CD4-positive, alpha-beta T cell treated with Interleukin-1 beta for 1 hour (primary cell): ENCODE results near the gene SCAP.
"Not testable (repeated sequence)": the region's sequence is repeated elsewhere in the genome, so short reads cannot be mapped to it uniquely, and the experiment has no call there.

Experiments used
- DNase-seq, 2 donors: peaks; one replicate each; pipeline ENCODE4 v3.0.0-alpha.2; 2020 to 2022

The SCAP gene

DNA sequence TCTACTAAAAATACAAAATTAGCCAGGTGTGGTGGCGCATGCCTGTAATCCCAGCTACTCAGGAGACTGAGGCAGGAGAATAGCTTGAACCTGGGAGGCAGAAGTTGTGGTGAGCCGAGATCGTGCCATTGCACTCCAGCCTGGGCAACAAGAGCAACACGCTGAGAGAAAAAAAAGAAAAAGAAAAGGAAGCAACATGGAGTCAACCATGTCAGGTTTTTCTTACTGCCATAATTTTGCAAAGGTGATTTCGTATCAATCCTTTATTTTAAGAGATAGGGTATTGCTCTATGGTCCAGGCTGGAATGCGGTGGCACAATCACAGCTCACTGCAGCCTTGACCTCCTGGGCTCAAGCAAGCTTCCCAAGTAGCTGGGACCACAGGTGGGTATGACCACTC, 4.5 kb upstream of the SCAP start:
- not testable (repeated sequence) for DNase-seq

DNA sequence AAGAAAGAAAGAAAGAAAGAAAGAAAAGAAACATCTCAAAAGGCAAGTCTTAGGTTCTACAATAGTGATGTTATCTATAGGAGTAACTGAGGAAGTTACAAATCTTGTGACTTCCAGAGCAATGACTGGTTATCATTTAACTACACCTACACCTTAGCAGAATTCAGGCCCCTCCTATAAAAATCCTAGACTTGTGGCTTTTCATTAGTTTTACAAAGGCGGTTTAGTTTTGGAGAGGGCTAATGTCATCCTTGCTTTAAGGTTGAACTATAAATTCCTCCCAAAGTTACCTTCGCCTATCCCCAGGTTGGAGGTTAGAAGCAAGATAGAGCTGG, 4.1 kb upstream of the SCAP start:
- no peak for DNase-seq

GRCh38 chr3:47478022-47478421, 2.3 kb upstream of the SCAP start:
- no peak for DNase-seq

GRCh38 chr3:47476644-47477199, 981 bp upstream of the SCAP start:
- DNase-seq, result no peak

- no peak for DNase-seq
Observed at GRCh38 chr3:47476330-47476626, 537 bp upstream of the SCAP start.

GRCh38 chr3:47475029-47475569, 642 bp downstream of the SCAP start:
- DNase-seq, result no peak

DNA sequence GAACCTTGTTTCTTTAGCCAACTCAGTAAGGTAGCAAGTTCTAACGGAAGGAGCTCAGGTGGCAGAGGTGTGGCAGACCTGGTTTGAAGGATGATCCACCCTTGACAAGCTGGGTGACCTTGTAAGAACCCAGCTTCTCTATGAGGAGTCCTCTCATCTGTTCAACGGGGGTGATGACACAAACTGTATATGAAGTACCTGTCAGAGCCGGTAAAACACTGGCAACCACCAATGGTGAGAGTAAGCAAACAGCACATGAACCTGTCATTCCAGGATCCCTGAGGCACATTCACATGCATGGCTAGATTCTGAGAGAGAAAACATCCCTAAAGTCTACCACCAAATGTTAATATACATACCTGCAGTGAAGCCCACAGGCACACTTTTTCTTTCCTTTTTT, 2.4 kb downstream of the SCAP start:
- DNase-seq, result no peak

- DNase-seq, result no peak
Observed at GRCh38 chr3:47469616-47470015, 6.1 kb downstream of the SCAP start.

DNA sequence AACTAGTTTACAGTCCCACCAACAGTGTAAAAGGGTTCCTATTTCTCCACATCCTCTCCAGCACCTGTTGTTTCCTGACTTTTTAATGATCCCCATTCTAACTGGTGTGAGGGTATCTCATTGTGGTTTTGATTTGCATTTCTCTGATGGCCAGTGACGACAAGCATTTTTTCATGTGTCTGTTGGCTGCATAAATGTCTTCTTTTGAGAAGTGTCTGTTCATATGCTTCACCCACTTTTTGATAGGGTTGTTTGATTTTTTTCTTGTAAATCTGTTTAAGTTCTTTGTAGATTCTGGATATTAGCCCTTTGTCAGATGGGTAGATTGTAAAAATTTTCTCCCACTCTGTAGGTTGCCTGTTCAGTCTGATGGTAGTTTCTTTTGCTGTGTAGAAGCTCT, 7.4 kb downstream of the SCAP start:
- DNase-seq, result not testable (repeated sequence)

DNA sequence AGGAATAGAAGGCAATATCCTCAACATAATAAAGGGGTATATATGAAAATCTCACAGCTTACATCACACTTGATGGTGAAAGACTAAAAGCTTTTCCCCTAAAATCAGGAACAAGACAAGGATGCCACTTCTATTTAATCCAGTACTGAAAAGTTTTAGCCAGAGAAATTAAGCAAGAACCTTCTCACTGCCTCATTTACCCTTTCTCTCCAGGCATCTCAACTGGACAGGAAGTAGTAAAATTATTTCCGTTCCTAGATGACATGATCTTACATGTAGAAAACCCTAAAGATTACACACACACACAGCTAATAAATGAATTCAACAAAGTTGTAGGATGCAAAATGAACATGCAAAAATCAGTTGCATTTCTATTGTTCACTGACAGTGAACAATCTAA, 11.2 kb downstream of the SCAP start:
- no peak for DNase-seq

DNA sequence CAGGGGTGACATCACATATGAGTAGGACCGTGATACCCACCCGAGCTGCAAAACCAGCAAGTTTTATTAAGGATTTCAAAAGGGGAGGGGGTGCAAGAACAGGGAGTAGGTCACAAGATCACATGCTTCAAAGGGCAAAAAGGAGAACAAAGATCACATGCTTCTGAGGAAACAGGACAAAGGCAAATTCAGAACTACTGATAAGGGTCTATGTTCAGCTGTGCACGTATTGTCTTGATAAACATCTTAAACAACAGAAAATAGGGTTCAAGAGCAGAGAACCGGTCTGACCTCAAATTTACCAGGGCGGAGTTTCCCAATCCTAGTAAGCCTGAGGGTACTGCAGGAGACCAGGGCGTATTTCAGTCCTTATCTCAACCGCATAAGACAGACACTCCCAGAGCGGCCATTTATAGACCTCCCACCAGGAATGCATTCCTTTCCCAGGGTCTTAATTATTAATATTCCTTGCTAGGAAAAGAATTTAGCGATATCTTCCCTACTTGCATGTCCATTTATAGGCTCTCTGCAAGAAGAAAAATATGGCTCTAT, 16.1 kb downstream of the SCAP start:
- DNase-seq, result not testable (repeated sequence)

GRCh38 chr3:47456984-47457383, 18.8 kb downstream of the SCAP start:
- no peak for DNase-seq

DNA sequence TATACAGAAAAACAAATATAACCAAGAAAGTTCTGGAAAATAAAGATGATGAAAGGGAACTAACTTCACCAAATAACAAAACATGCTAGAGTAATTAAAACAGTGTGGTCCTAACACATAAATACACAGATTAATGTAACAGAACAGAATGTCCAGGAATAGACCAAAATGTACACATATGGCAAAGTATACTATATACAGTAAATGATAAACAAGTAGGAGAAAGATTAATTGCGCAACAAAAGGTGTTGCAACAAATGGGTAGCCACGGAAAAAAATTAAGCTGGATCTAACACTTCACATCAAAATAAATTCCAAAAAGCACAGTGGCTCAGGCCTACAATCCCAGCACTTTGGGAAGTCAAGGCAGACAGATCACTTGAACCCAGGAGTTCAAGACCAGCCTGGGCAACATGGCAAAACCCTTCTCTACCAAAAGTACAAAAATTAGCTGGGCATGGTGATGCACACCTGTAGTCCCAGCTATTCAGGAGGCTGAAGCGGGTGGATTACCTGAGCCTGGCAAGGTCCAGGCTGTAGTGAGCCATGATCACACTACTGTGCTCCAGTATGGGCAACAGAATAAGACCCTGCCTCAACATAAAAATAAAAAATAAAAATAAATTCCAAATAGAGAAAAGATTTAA, 19.8 kb downstream of the SCAP start:
- no peak for DNase-seq

DNA sequence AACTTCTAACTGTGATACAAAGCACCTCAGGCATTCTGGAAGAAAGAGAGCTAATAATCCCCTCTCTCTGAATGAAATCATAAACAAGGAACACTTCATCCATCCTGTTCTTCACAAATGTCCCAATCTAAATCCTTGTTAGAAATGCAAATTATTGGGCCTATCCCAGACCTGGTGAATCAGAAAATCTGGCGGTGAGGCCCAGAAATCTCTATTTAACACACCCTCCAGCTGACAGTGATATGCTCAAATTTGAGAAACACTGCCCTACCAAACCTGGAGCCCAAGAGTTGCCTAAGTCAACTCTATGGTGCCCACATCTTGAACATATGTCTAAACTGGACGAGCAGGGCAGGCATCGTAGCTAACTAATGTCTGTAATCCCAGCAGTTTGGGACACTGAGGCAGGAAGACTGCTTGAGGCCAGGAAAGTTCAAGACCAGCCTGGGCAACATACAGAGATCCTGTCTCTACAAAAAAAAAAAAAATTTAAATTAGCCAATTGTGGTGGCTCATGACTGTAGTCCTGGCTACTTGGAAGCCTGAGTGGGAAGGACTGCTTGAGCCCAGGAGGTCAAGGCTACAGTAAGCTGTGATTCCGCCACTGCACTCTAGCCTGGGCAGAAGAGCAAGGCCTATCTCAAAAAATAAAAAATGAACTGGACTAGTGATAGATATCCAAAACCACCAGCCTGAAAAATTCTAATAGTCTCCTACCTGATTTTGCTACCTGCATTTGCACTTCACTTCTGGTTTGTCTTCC, 23.1 kb downstream of the SCAP start:
- DNase-seq, result no peak

DNA sequence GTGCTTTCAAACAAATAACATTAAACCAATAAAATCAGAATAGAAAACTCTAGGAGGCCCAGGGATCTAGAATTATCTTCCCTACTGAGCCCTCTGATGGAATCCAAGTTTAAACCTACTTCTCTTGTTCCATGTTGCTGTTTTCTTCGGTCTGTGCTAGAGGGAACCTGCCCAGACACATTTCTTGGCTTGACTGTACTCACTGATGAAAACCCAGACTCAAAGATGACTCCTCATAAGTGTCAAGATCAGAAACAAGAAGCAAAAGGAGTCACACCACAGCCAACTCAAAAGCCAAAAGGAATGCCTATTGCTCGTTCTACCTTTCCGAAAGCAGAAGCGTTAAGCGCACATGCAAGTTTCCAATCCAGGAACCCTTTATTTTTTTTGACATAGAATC, 31.6 kb downstream of the SCAP start:
- DNase-seq, result no peak

DNA sequence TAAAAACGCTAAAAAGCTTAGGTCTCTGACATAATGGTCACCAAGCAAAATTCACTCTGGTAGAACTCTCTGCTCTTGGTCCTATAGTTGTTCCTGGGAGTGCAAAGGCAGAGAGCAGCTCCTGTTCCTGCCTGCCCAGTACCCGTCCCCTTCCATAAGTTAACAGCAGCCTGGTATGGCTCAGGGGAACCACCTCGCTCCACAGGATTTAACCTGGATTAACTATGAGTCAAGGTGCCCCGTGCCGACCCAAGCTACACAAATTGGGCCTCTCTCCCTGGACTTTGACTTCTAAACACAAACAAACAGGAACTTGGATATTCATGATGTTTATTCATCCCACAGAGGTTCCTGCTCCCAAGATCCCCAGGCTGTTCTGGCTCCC, 32.1 kb downstream of the SCAP start:
- no peak for DNase-seq

GRCh38 chr3:47441796-47442551, 33.8 kb downstream of the SCAP start:
- DNase-seq, result no peak

DNA sequence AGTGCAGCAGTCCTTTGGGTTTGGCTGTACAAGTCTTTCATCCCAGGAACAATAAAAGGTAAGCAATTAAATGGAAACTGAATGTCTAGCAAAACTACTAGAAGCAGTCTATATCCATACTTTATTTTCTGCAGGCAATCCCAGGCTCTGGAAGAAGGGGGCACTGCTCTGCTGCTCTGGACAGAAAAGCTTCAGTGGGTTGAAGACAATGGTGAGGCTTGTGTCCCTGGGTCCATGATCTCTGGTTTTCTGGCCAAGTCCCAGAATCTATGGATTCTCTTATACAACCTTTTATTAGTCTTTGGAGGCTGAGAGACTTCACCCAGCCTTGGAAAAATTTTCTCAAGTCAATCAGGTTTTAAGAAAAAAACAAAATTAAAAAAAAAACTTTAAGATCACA, 35.6 kb downstream of the SCAP start:
- no peak for DNase-seq

GRCh38 chr3:47436180-47436579, 39.6 kb downstream of the SCAP start:
- DNase-seq, result no peak

DNA sequence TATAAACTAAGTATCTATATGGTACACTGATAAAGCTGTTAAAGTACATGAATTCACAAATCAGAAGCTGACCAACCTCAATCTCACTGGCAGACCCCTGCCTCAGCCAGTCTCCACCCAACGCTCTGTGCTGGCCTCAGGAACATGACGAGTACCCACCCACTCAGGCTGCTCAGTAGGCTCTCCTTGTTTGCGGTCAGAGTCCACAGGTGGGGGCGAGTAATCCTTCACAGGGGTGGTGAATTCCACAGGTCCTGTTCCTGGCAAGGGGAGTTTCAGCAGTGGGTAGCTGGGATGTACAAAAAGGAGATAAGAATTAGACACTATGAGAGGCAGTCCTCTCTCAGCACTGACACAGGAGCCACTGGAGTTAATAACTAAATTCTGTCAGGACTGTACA, 40.9 kb downstream of the SCAP start:
- DNase-seq, result no peak

- no peak for DNase-seq
Observed at GRCh38 chr3:47433796-47434195, 41.9 kb downstream of the SCAP start.

- DNase-seq, result no peak
Observed at GRCh38 chr3:47432673-47433072, 43.1 kb downstream of the SCAP start.

DNA sequence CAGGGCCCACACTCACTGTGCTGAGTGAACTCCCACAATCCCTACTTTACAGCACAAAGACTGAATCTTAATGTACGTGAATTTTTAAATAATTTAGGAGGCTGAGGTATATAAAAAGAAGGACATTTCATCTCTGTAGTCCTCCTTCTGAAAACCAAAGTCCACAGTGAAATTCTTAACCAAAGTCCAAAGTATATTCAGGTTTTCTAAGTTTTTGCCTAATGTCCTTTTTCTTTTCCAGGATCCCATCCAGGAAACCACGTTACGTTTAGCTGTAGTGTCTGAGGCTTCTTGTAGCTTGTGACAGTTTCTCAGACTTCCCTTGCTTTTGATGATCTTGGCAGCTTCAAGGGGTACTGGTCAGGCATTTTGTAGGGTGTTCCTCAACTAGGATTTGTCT, 44.5 kb downstream of the SCAP start:
- DNase-seq, result no peak

DNA sequence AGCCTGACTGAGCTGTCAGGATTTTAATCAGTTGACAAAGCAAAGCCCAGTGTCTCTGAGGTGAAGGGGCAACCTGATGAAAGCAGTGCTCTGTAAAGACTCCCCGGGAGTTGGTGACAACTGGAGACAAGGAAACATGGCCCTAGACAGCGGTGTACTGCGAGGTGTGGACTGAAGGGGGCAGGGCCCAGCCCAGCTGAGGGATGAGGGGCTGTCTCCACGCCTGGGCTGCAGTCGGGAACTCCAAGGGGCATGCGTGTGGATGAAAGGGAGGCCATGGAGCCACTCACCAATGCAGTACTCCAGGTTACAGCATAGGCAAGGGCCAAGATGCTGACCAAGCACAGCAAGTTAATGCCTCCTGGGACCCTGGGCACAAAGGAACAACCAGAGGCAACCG, 45.1 kb downstream of the SCAP start:
- no peak for DNase-seq
